ENCODE results near the gene ZNF324B.

GRCh38 chr19:58451358-58452101 lies at the start of gene ZNF324B:
- TF ChIP-seq POLR2A (IDR thresholded peaks at IDR 0.05): peak; percentile 72 to 85
- TF ChIP-seq, protein P1, sequence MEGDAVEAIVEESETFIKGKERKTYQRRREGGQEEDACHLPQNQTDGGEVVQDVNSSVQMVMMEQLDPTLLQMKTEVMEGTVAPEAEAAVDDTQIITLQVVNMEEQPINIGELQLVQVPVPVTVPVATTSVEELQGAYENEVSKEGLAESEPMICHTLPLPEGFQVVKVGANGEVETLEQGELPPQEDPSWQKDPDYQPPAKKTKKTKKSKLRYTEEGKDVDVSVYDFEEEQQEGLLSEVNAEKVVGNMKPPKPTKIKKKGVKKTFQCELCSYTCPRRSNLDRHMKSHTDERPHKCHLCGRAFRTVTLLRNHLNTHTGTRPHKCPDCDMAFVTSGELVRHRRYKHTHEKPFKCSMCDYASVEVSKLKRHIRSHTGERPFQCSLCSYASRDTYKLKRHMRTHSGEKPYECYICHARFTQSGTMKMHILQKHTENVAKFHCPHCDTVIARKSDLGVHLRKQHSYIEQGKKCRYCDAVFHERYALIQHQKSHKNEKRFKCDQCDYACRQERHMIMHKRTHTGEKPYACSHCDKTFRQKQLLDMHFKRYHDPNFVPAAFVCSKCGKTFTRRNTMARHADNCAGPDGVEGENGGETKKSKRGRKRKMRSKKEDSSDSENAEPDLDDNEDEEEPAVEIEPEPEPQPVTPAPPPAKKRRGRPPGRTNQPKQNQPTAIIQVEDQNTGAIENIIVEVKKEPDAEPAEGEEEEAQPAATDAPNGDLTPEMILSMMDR (IDR thresholded peaks at IDR 0.05 in 4 of 5, conservative IDR thresholded peaks at IDR 0.05 in 1 of 5): no peak

Measured in gastrocnemius medialis (tissue), 4 donors.